Natural killer cell (primary cell): ENCODE results near the gene EIF2AK3. TPM values are rescaled to one million over a fixed set of nuclear protein-coding genes. Genes with fewer than 3 reads are reported as not detected.

Source experiments
- ATAC-seq, 3 donors: fragments of 150-1000 bp in 2 of 3; fragments of 200-7000 bp in 1 of 3; cut with Tn5 transposase; 1 replicate in 1 of 3; 2 replicates in 2 of 3; pipeline ENCODE4 v1.10.0; 2021; ENCODE audit warnings: mild to moderate bottlenecking in 2 of 3, moderate library complexity in 2 of 3
- DNase-seq, 2 donors: peaks; one replicate each; pipeline versions ENCODE4 v3.0.0 to v3.0.0-alpha.2; 2013 to 2021; ENCODE audit warnings: mixed read lengths in 1 of 2
- H3K27ac ChIP-seq: one replicate; pipeline ENCODE4 v1.5.1; 2013; ENCODE audit warnings: mild to moderate bottlenecking, low read length
- H3K27me3 ChIP-seq: one replicate; pipeline ENCODE4 v1.6.1; 2013; ENCODE audit warnings: low read length; ENCODE audit not compliant: control insufficient read depth, insufficient read depth
- H3K36me3 ChIP-seq: one replicate; pipeline ENCODE4 v1.6.1; 2013; ENCODE audit warnings: low read length; ENCODE audit not compliant: control insufficient read depth, insufficient read depth
- H3K4me1 ChIP-seq: one replicate; pipeline ENCODE4 v1.6.1; 2013; ENCODE audit warnings: low read length; ENCODE audit not compliant: control insufficient read depth, insufficient read depth
- H3K4me3 ChIP-seq: one replicate; pipeline ENCODE4 v1.5.1; 2013; ENCODE audit warnings: low read length
- H3K9me3 ChIP-seq: one replicate; pipeline ENCODE4 v1.6.1; 2013; ENCODE audit warnings: low read length; ENCODE audit not compliant: control insufficient read depth, insufficient read depth
- H3K27ac Mint-ChIP-seq, 2 donors: one replicate each; pipeline ENCODE4 v1.8.0; 2022; ENCODE audit warnings: mild to moderate bottlenecking in 2 of 2, mixed read lengths in 2 of 2, moderate library complexity in 1 of 2
- H3K27me3 Mint-ChIP-seq, 2 donors: one replicate each; pipeline ENCODE4 v1.8.0; 2022; ENCODE audit warnings: low read depth in 2 of 2, mixed read lengths in 2 of 2
- H3K36me3 Mint-ChIP-seq: one replicate; pipeline ENCODE4 v1.8.0; 2022; ENCODE audit warnings: mixed read lengths
- H3K4me1 Mint-ChIP-seq, 2 donors: one replicate each; pipeline ENCODE4 v1.8.0; 2022; ENCODE audit warnings: mixed read lengths in 2 of 2
- H3K4me3 Mint-ChIP-seq: one replicate; pipeline ENCODE4 v1.8.0; 2022; ENCODE audit warnings: mild to moderate bottlenecking, moderate library complexity, mixed read lengths
- H3K9me3 Mint-ChIP-seq, 2 donors: one replicate each; pipeline ENCODE4 v1.8.0; 2022; ENCODE audit warnings: mixed read lengths in 2 of 2
- CTCF ChIP-seq: fragments of 200-600 bp; IDR thresholded peaks from one replicate; pipeline ENCODE4 v1.8.0; 2022; ENCODE audit warnings: antibody characterized with exemption
- WGBS: methylation state at CpG from one replicate; pipeline ENCODE4 v1.1.7; 2013; ENCODE audit warnings: missing lambda C conversion rate; ENCODE audit not compliant: insufficient coverage; 5-methylcytosine and 5-hydroxymethylcytosine counted together
- intact Hi-C: fragments of 100-400 bp; cut with micrococcal nuclease; formaldehyde crosslinking; loops from one replicate; pipeline ENCODE4 v1.14.2; 2022
- total RNA-seq, 4 donors: library from RNA; stranded (reverse); fragments of 120-200 nt in 1 of 4; gene quantifications; one replicate each; pipeline versions ENCODE4 v1.2.3 to v1.2.4, GENCODE V29; 2013 to 2022

EIF2AK3 gene
- total RNA-seq, 3 donors from 2014 or later (not counting 1 experiment from before 2014, with no cell fraction given), result 29.9 to 43.7 (median 33.4) TPM

DNA sequence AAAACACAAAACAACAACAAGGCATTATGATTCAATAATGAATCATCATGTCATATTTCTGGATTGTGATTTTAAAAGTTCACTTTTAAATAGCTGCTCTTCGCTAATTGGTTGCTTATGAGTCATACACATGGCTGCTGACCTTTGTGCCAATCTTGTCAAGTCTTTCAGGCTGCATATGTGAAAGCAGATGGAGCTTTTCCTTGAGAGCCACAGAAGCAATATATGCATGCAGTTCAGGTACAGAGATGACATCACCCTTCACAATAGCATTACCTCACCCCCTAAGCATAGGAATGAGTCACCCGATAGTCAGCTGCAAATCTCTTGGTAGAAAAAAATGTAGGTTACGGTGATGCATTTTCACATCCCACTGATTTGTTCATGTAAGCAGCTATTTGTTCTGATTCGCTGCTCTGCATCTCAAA, 27.2 kb downstream of the EIF2AK3 start:
- intact Hi-C loops, result loop anchor here (1.0 kb wide), 1 partner anchor 27 kb away; the partner anchor contains the start of gene EIF2AK3
- no peaks in the 10 kb centered on the region for H3K4me1 ChIP-seq
- H3K9me3 ChIP-seq, result no peaks in the 10 kb centered on the region
- peak overlapping the region; percentile 85 for H3K27ac ChIP-seq
- no peak overlapping the region for H3K4me3 ChIP-seq
- no peaks in the 10 kb centered on the region for H3K36me3 Mint-ChIP-seq
- WGBS, result 52% methylated on average over 3 of the region's 4 CpGs
- no peaks in the 10 kb centered on the region for H3K27me3 Mint-ChIP-seq
- H3K27ac Mint-ChIP-seq, result peak overlapping the region; percentile 47 to 73
- peak; percentile 85 to 94 (median 89) for ATAC-seq
- no peak overlapping the region for H3K4me3 Mint-ChIP-seq
- TF ChIP-seq CTCF, result no peak
- H3K4me1 Mint-ChIP-seq, result peaks cover 42 to 51% of the 10 kb centered on the region in 2 donors
- H3K9me3 Mint-ChIP-seq, result no peaks in the 10 kb centered on the region
- H3K27me3 ChIP-seq, result no peaks in the 10 kb centered on the region
- no peaks in the 10 kb centered on the region for H3K36me3 ChIP-seq
- peak in 1 of 2 donors; percentile 79 for DNase-seq

GRCh38 chr2:88599527-88599926, 27.7 kb downstream of the EIF2AK3 start:
- H3K27me3 Mint-ChIP-seq, result no peaks in the 10 kb centered on the region
- H3K9me3 Mint-ChIP-seq, result no peaks in the 10 kb centered on the region
- H3K4me3 Mint-ChIP-seq, result no peak overlapping the region
- peaks cover 42 to 49% of the 10 kb centered on the region in 2 donors for H3K4me1 Mint-ChIP-seq
- Histone ChIP-seq H3K4me3 (no peak overlapping the region), H3K27me3 (no peaks in the 10 kb centered on the region), H3K9me3 (no peaks in the 10 kb centered on the region), H3K4me1 (no peaks in the 10 kb centered on the region), H3K27ac (peak overlapping the region; percentile 85), H3K36me3 (peaks cover under 1% of the 10 kb centered on the region)
- no peak for DNase-seq
- TF ChIP-seq CTCF, result no peak
- H3K36me3 Mint-ChIP-seq, result no peaks in the 10 kb centered on the region
- ATAC-seq, result no peak
- WGBS, result 54% methylated on average over 2 of the region's 2 CpGs
- H3K27ac Mint-ChIP-seq, result peak overlapping the region; percentile 47 to 73
- intact Hi-C loops, result no loop called here

- Histone ChIP-seq H3K36me3 (peaks cover 15% of the 10 kb centered on the region), H3K27me3 (no peaks in the 10 kb centered on the region), H3K4me1 (no peaks in the 10 kb centered on the region), H3K4me3 (no peak overlapping the region), H3K27ac (no peak overlapping the region), H3K9me3 (no peaks in the 10 kb centered on the region)
- Mint-ChIP-seq H3K36me3 (peaks cover 11% of the 10 kb centered on the region), H3K27me3 (no peaks in the 10 kb centered on the region), H3K9me3 (no peaks in the 10 kb centered on the region), H3K4me3 (no peak overlapping the region), H3K27ac (peak overlapping the region in 1 of 2 donors; percentile 4), H3K4me1 (peaks cover 22 to 36% of the 10 kb centered on the region in 2 donors)
- intact Hi-C loops, result no loop called here
- ATAC-seq (no peak), DNase-seq (no peak)
- no peak for TF ChIP-seq CTCF
Observed at GRCh38 chr2:88597168-88597567, 30.1 kb downstream of the EIF2AK3 start.

GRCh38 chr2:88596141-88596830, 31.0 kb downstream of the EIF2AK3 start:
- DNase-seq (no peak), ATAC-seq (no peak)
- peaks cover 11% of the 10 kb centered on the region for H3K36me3 Mint-ChIP-seq
- H3K27ac Mint-ChIP-seq, result peak overlapping the region in 1 of 2 donors; percentile 2
- Histone ChIP-seq H3K4me1 (no peaks in the 10 kb centered on the region), H3K27me3 (no peaks in the 10 kb centered on the region), H3K36me3 (peaks cover 16% of the 10 kb centered on the region), H3K27ac (no peak overlapping the region), H3K4me3 (no peak overlapping the region), H3K9me3 (no peaks in the 10 kb centered on the region)
- WGBS, result 90% methylated on average over 8 of the region's 8 CpGs
- H3K27me3 Mint-ChIP-seq, result no peaks in the 10 kb centered on the region
- no peak overlapping the region for H3K4me3 Mint-ChIP-seq
- no peaks in the 10 kb centered on the region for H3K9me3 Mint-ChIP-seq
- H3K4me1 Mint-ChIP-seq, result peaks cover 19 to 34% of the 10 kb centered on the region in 2 donors
- intact Hi-C loops, result no loop called here
- no peak for TF ChIP-seq CTCF
